CD4-positive, alpha-beta T cell (primary cell): ENCODE measurements around the gene TMEM184B. TPM values are rescaled to one million over a fixed set of nuclear protein-coding genes. Genes with fewer than 3 reads are reported as not detected.
A peak's percentile ranks its signal among the peaks of the same experiment; 100 is the strongest.

ENCODE experiments used
- ATAC-seq: fragments of 200-7000 bp; cut with Tn5 transposase; one replicate; pipeline ENCODE4 v1.10.0; 2022; ENCODE audit warnings: mild to moderate bottlenecking; ENCODE audit not compliant: poor library complexity
- CTCF ChIA-PET: fragments of 350-600 bp; sonication (Branson Sonifier 250); formaldehyde crosslinking; loops from one replicate; lab custom pipeline; 2021; ENCODE audit warnings: antibody characterized with exemption, inconsistent platforms; lab: Charles Lee
- POLR2A ChIA-PET: fragments of 350-600 bp; sonication (Branson Sonifier 250); formaldehyde crosslinking; loops from one replicate; lab custom pipeline; 2021; ENCODE audit warnings: antibody characterized with exemption, inconsistent platforms; lab: Charles Lee
- DNase-seq, 14 experiments: peaks; one replicate each; pipeline ENCODE4 v3.0.0-alpha.2; 2013 to 2020; ENCODE audit warnings: mixed read lengths in 2 of 14
- H3K27ac ChIP-seq, 2 donors: one replicate each; pipeline versions ENCODE4 v1.5.1 to v1.7.0; 2013; ENCODE audit warnings: low read length in 2 of 2, low read depth in 1 of 2, mild to moderate bottlenecking in 1 of 2
- H3K27me3 ChIP-seq, 2 experiments: 1 replicate in 1 of 2; 2 replicates in 1 of 2; pipeline versions ENCODE4 v1.6.1 to v1.7.0; 2013; ENCODE audit warnings: low read length in 2 of 2, control low read depth in 1 of 2, mild to moderate bottlenecking in 1 of 2, moderate library complexity in 1 of 2; ENCODE audit not compliant: insufficient read depth in 2 of 2, control insufficient read depth in 1 of 2
- H3K36me3 ChIP-seq: one replicate; pipeline ENCODE4 v1.6.1; 2013; ENCODE audit warnings: low read length, control low read depth; ENCODE audit not compliant: insufficient read depth
- H3K4me1 ChIP-seq: one replicate; pipeline ENCODE4 v1.6.1; 2013; ENCODE audit warnings: low read length, control low read depth; ENCODE audit not compliant: insufficient read depth
- H3K4me3 ChIP-seq: one replicate; pipeline ENCODE4 v1.5.1; 2013; ENCODE audit warnings: mild to moderate bottlenecking, low read length, moderate library complexity
- H3K9me3 ChIP-seq, 2 experiments: 1 replicate in 1 of 2; 2 replicates in 1 of 2; pipeline versions ENCODE4 v1.6.1 to v1.7.0; 2013; ENCODE audit warnings: low read length in 2 of 2, mild to moderate bottlenecking in 2 of 2, control low read depth in 1 of 2, moderate library complexity in 1 of 2; ENCODE audit not compliant: control insufficient read depth in 1 of 2, insufficient read depth in 1 of 2
- H3K27ac Mint-ChIP-seq: one replicate; pipeline ENCODE4 v1.8.0; 2020; ENCODE audit warnings: mixed read lengths
- H3K27me3 Mint-ChIP-seq: one replicate; pipeline ENCODE4 v1.8.0; 2021; ENCODE audit warnings: mixed read lengths
- H3K36me3 Mint-ChIP-seq: one replicate; pipeline ENCODE4 v1.8.0; 2021; ENCODE audit warnings: low read depth, mixed read lengths
- H3K4me1 Mint-ChIP-seq: one replicate; pipeline ENCODE4 v1.8.0; 2021; ENCODE audit warnings: low read depth, mixed read lengths
- H3K4me3 Mint-ChIP-seq: one replicate; pipeline ENCODE4 v1.8.0; 2020; ENCODE audit warnings: mild to moderate bottlenecking, mixed read lengths
- H3K9me3 Mint-ChIP-seq: one replicate; pipeline ENCODE4 v1.8.0; 2020; ENCODE audit warnings: mixed read lengths
- CTCF ChIP-seq: fragments of 200-600 bp; IDR thresholded peaks from one replicate; pipeline ENCODE4 v1.8.0; 2022; ENCODE audit warnings: antibody characterized with exemption, mild to moderate bottlenecking
- intact Hi-C, 2 experiments: fragments of 100-400 bp; cut with DNase I in 1 of 2; cut with micrococcal nuclease in 1 of 2; formaldehyde crosslinking; loops; one replicate each; pipeline versions ENCODE4 v1.15.1 to v1.9.0; 2023 to 2025; cut with DNase I, micrococcal nuclease
- total RNA-seq, 174 experiments: library from RNA in 2 of 174; stranded (reverse) in 2 of 174; gene quantifications; one replicate each; pipeline ENCODE4 v1.2.3 and lab custom pipeline; 2021 to 2026

The TMEM184B gene
- total RNA-seq, 2 experiments from 2014 or later, result 49.3 to 50.1 TPM

DNA sequence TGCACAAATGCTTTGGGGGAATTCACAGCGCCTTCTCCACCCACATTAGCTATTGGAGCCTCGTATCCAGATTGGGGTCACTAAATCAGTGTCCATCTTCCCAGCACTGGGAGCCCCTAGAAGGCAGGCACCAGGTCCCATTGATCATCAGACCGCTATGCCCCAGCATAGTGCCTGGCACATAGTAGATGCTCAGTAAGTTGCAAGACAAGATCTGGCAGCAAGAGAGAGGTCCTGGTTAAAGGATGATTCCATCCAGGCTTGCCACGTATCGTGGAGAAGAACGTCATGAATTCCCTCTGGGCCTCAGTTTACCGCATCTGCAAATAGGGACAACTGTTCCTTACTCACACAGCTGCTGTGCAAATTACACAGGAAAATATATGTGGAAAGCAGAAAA is 1.7 kb downstream of the TMEM184B start:
- H3K27ac ChIP-seq, result no peak overlapping the region
- H3K4me1 Mint-ChIP-seq, result peaks cover 69% of the 10 kb centered on the region
- DNase-seq (no peak), ATAC-seq (no peak)
- intact Hi-C loops, result loop anchor here (5.0 to 10.0 kb wide), 3 partner anchors 69 to 384 kb away; partner anchors contain the start of genes PLA2G6 (in 2 of the 2), CBY1 (in 1 of the 2), FAM227A (in 1 of the 2) and MAFF (in 1 of the 2)
- H3K4me3 Mint-ChIP-seq, result peak overlapping the region; percentile 89
- H3K27me3 ChIP-seq, result no peaks in the 10 kb centered on the region
- H3K4me1 ChIP-seq, result peaks cover 65% of the 10 kb centered on the region
- H3K27ac Mint-ChIP-seq, result peak overlapping the region; percentile 93
- peaks cover 2% of the 10 kb centered on the region for H3K36me3 ChIP-seq
- ChIA-PET POLR2A (no interaction called here), CTCF (interaction anchor here (0.6 to 0.9 kb wide), 3 partner anchors 9 to 219 kb away, joined by 3 read pairs; no protein-coding TSS in a partner anchor)
- no peak for TF ChIP-seq CTCF
- no peak overlapping the region for H3K4me3 ChIP-seq
- H3K27me3 Mint-ChIP-seq, result no peaks in the 10 kb centered on the region
- H3K36me3 Mint-ChIP-seq, result peaks cover 9% of the 10 kb centered on the region
- H3K9me3 Mint-ChIP-seq, result no peaks in the 10 kb centered on the region
- no peaks in the 10 kb centered on the region for H3K9me3 ChIP-seq

DNA sequence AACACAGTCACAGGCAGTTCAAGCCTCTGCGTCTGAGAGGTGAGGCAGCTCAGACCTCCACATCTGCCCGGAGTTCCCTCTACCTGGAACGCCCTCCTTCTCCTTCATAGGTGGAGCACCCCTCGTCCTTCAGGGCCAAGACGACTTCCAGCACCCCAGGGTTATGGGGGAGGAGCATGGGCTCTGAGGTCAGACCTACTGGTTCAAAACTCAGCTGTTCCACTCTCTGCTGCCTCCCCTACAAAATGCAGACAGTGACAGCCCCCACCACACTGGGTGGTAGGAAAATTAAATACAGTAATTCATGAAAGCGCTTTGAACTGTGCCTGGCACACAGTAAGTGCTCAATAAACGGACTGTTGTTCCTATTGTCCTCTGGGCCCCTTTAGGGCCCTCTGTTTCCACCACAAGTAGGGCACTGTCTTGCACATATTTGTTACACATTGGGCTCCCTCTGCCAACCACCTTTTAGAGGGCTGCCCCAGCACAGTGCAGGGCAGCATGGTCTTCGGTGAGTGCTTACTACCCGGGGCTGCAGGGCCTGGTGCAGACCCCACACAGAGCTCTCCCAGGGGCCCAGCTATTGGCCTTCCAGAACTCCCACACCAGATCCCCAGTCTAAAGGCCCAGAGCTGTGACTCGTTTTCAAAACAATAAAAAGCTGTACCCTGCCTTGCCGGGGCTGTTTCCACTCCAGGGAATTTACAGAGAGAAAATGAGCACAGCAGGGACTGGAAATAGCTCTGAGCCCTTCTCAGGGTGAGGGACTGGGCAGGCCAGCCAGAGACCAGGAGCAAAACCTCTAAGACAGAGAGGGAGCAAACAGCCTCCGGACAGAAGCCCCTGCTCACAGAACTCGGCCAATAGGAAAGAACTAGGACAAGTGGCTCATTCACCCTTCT is 2.5 kb downstream of the TMEM184B start:
- H3K4me1 ChIP-seq, result peaks cover 72% of the 10 kb centered on the region
- no peak overlapping the region for H3K27ac ChIP-seq
- peaks cover 72% of the 10 kb centered on the region for H3K4me1 Mint-ChIP-seq
- DNase-seq (peak in 1 of 14 experiments; percentile 27), ATAC-seq (no peak)
- POLR2A ChIA-PET, result no interaction called here
- H3K27me3 Mint-ChIP-seq, result no peaks in the 10 kb centered on the region
- no peak for TF ChIP-seq CTCF
- peak overlapping the region; percentile 93 for H3K27ac Mint-ChIP-seq
- peaks cover 2% of the 10 kb centered on the region for H3K36me3 ChIP-seq
- no peaks in the 10 kb centered on the region for H3K9me3 Mint-ChIP-seq
- H3K4me3 ChIP-seq, result no peak overlapping the region
- intact Hi-C loops, result loop anchor here (5.0 to 10.0 kb wide), 3 partner anchors 68 to 384 kb away; partner anchors contain the start of genes PLA2G6 (in 2 of the 2), CBY1 (in 1 of the 2), FAM227A (in 1 of the 2) and MAFF (in 1 of the 2)
- CTCF ChIA-PET, result interaction anchor here (0.9 kb wide), 2 partner anchors 8 to 218 kb away, joined by 3 read pairs; no protein-coding TSS in a partner anchor
- H3K9me3 ChIP-seq, result no peaks in the 10 kb centered on the region
- peaks cover 9% of the 10 kb centered on the region for H3K36me3 Mint-ChIP-seq
- H3K4me3 Mint-ChIP-seq, result peak overlapping the region; percentile 89
- H3K27me3 ChIP-seq, result no peaks in the 10 kb centered on the region

DNA sequence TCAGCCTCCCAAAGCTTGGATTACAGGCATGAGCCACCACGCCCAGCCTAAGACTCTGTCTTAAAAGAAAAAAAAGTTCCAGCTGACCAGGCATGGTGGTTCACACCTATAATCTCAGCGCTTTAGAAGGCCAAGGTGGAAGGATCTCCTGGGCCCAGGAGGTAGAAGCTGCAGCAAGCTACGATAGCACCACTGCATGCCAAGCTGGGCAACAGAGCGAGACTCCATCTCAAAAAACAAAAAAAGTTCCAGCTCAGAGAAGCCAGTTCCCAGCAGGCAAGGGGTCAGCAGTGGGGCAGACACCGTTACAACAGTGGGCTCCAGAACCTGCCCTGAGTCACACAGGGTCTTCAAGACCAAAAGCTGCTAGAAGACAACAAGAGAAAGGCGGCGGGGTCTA is 3.3 kb downstream of the TMEM184B start:
- H3K27ac Mint-ChIP-seq, result peak overlapping the region; percentile 96
- no peaks in the 10 kb centered on the region for H3K27me3 Mint-ChIP-seq
- H3K27me3 ChIP-seq, result no peaks in the 10 kb centered on the region
- H3K4me1 Mint-ChIP-seq, result peaks cover 76% of the 10 kb centered on the region
- no peak overlapping the region for H3K27ac ChIP-seq
- H3K4me3 ChIP-seq, result no peak overlapping the region
- no peak for TF ChIP-seq CTCF
- H3K4me1 ChIP-seq, result peaks cover 80% of the 10 kb centered on the region
- peaks cover 14% of the 10 kb centered on the region for H3K36me3 Mint-ChIP-seq
- no peak for ATAC-seq
- H3K4me3 Mint-ChIP-seq, result no peak overlapping the region
- ChIA-PET CTCF (no interaction called here), POLR2A (no interaction called here)
- no peaks in the 10 kb centered on the region for H3K9me3 ChIP-seq
- intact Hi-C loops, result loop anchor here in 1 of 2 experiments (10.0 kb wide), 1 partner anchor 65 kb away; the partner anchor contains the start of gene MAFF
- no peak for DNase-seq
- H3K36me3 ChIP-seq, result peaks cover 2% of the 10 kb centered on the region
- H3K9me3 Mint-ChIP-seq, result no peaks in the 10 kb centered on the region
